GM23338 (cell line): ENCODE results near the gene DLST. TPM values are rescaled to one million over a fixed set of nuclear protein-coding genes. Genes with fewer than 3 reads are reported as not detected.

Source experiments
- ATAC-seq: fragments of 200-7000 bp; cut with Tn5 transposase; 3 replicates; pipeline ENCODE4 v1.9.1; 2020
- DNase-seq: peaks from one replicate; pipeline ENCODE4 v3.0.0-alpha.2; 2015; ENCODE audit warnings: low spot score
- H2AFZ ChIP-seq: fragments of 200-600 bp; sonication (generic); 2 replicates; pipeline ENCODE4 v1.8.0; 2016; ENCODE audit warnings: antibody characterized with exemption, mild to moderate bottlenecking, moderate library complexity
- H3F3A ChIP-seq: fragments of 200-600 bp; sonication (generic); replicated peaks from 2 replicates; pipeline ENCODE4 v1.8.0; 2017; ENCODE audit warnings: antibody characterized with exemption, mixed run types, low read depth
- H3K27ac ChIP-seq: fragments of 200-600 bp; sonication (generic); 2 replicates; pipeline ENCODE4 v1.6.1; 2016; ENCODE audit warnings: low read depth
- H3K27me3 ChIP-seq: fragments of 200-600 bp; sonication (generic); 2 replicates; pipeline ENCODE4 v1.8.0; 2016; ENCODE audit warnings: mild to moderate bottlenecking, mixed run types, moderate library complexity; ENCODE audit not compliant: insufficient read depth
- H3K36me3 ChIP-seq: fragments of 200-600 bp; sonication (generic); 2 replicates; pipeline ENCODE4 v1.8.0; 2016; ENCODE audit warnings: mild to moderate bottlenecking; ENCODE audit not compliant: insufficient read depth
- H3K4me1 ChIP-seq: fragments of 200-600 bp; sonication (generic); 2 replicates; pipeline ENCODE4 v1.8.0; 2016; ENCODE audit warnings: mild to moderate bottlenecking, moderate library complexity; ENCODE audit not compliant: insufficient read depth
- H3K4me2 ChIP-seq: fragments of 200-600 bp; sonication (generic); 2 replicates; pipeline ENCODE4 v1.7.1; 2017; ENCODE audit warnings: mixed run types
- H3K4me3 ChIP-seq: fragments of 200-600 bp; sonication (generic); 2 replicates; pipeline ENCODE4 v1.6.1; 2016; ENCODE audit warnings: mixed run types
- H3K79me2 ChIP-seq: fragments of 200-600 bp; sonication (generic); replicated peaks from 2 replicates; pipeline ENCODE4 v1.8.0; 2017; ENCODE audit warnings: mild to moderate bottlenecking; ENCODE audit not compliant: insufficient read depth
- H3K9me2 ChIP-seq: fragments of 200-600 bp; sonication (generic); 2 replicates; pipeline ENCODE4 v1.8.0; 2017; ENCODE audit not compliant: insufficient read depth
- H4K20me1 ChIP-seq: fragments of 200-600 bp; sonication (generic); replicated peaks from 2 replicates; pipeline ENCODE4 v1.8.0; 2017; ENCODE audit warnings: mild to moderate bottlenecking; ENCODE audit not compliant: insufficient read depth
- H3K27ac Mint-ChIP-seq: 2 replicates; pipeline ENCODE4 v1.8.0; 2020; ENCODE audit warnings: inconsistent platforms, mild to moderate bottlenecking, moderate library complexity, mixed read lengths
- H3K27me3 Mint-ChIP-seq: 3 replicates; pipeline ENCODE4 v1.8.0; 2022; ENCODE audit warnings: low read depth, mild to moderate bottlenecking, moderate library complexity, mixed read lengths, inconsistent platforms; ENCODE audit not compliant: insufficient read depth, poor library complexity
- H3K36me3 Mint-ChIP-seq: 3 replicates; pipeline ENCODE4 v1.8.0; 2021; ENCODE audit warnings: low read depth, mild to moderate bottlenecking, inconsistent platforms, moderate library complexity, mixed read lengths
- H3K4me1 Mint-ChIP-seq: 3 replicates; pipeline ENCODE4 v1.8.0; 2020; ENCODE audit warnings: mild to moderate bottlenecking, inconsistent platforms, mixed read lengths
- H3K4me3 Mint-ChIP-seq: 3 replicates; pipeline ENCODE4 v1.8.0; 2021; ENCODE audit warnings: moderate library complexity, mild to moderate bottlenecking, inconsistent platforms, mixed read lengths
- H3K9me3 Mint-ChIP-seq: 3 replicates; pipeline ENCODE4 v1.8.0; 2020; ENCODE audit warnings: moderate library complexity, mild to moderate bottlenecking, inconsistent platforms, mixed read lengths
- CREB1 ChIP-seq: fragments of 250-450 bp; sonication (Bioruptor Pico); IDR thresholded peaks from 2 replicates; pipeline ENCODE4 v1.5.0; 2020; ENCODE audit warnings: low read depth, mild to moderate bottlenecking, moderate library complexity
- EZH2 ChIP-seq: fragments of 200-600 bp; sonication (generic); IDR thresholded peaks from one replicate; pipeline ENCODE4 v1.8.0; 2017; ENCODE audit warnings: antibody characterized with exemption, mild to moderate bottlenecking, low read depth; ENCODE audit not compliant: unreplicated experiment
- EZH2phosphoT487 ChIP-seq: fragments of 200-600 bp; sonication (generic); IDR thresholded peaks from one replicate; pipeline ENCODE4 v1.8.1; 2018; ENCODE audit warnings: antibody characterized with exemption; ENCODE audit not compliant: unreplicated experiment
- JUNB ChIP-seq: IDR thresholded peaks from one replicate; pipeline ENCODE4 v1.6.1; 2016; ENCODE audit warnings: antibody characterized with exemption; ENCODE audit not compliant: unreplicated experiment
- NANOG ChIP-seq: IDR thresholded peaks from 2 replicates; pipeline ENCODE4 v1.6.1; 2016; ENCODE audit warnings: antibody characterized with exemption, borderline replicate concordance
- POLR2AphosphoS5 ChIP-seq: IDR thresholded peaks from 2 replicates; pipeline ENCODE4 v1.6.1; 2016; ENCODE audit warnings: antibody characterized with exemption, low read depth
- STAT1 ChIP-seq: IDR thresholded peaks from one replicate; pipeline ENCODE4 v1.6.1; 2016; ENCODE audit warnings: antibody characterized with exemption; ENCODE audit not compliant: unreplicated experiment
- ZNF114 ChIP-seq: fragments of 250-450 bp; sonication (Bioruptor Pico); IDR thresholded peaks from 2 replicates; pipeline ENCODE4 v1.5.0; 2020; ENCODE audit warnings: mild to moderate bottlenecking, moderate library complexity
- ZNF331 ChIP-seq: fragments of 250-450 bp; sonication (Bioruptor Pico); IDR thresholded peaks from 2 replicates; pipeline ENCODE4 v1.5.0; 2020; ENCODE audit warnings: low read depth, mild to moderate bottlenecking, moderate library complexity
- polyA plus RNA-seq: library from polyadenylated mRNA; unstranded; fragments of >200 nt; fragmentation: Nextera tagmentation; extraction: Ambion mirVana; gene quantifications from 2 replicates; pipeline ENCODE4 v1.2.1, GENCODE V29; 2016
- total RNA-seq: library from RNA; depleted of rRNA; stranded (reverse); fragments of >200 nt; shearing (Covaris generic); gene quantifications from 2 replicates; pipeline ENCODE4 v1.2.3, GENCODE V29; 2014
- TF ChIP-seq, protein P1 (sequence below): fragments of 250-450 bp; sonication (Bioruptor Pico); IDR thresholded peaks from 2 replicates; pipeline ENCODE4 v1.5.0; 2020; ENCODE audit warnings: mild to moderate bottlenecking, moderate library complexity
- TF ChIP-seq, protein P2 (sequence below): IDR thresholded peaks from one replicate; pipeline ENCODE4 v1.6.1; 2018; ENCODE audit warnings: antibody characterized with exemption; ENCODE audit not compliant: unreplicated experiment
- TF ChIP-seq, protein P3 (sequence below): IDR thresholded peaks from 2 replicates; pipeline ENCODE4 v1.6.1; 2016; ENCODE audit warnings: antibody characterized with exemption
- TF ChIP-seq, protein P4 (sequence below), 2 experiments: fragments of 200-600 bp in 1 of 2; sonication (generic) in 1 of 2; conservative IDR thresholded peaks; 2 replicates each; pipeline versions ENCODE4 v1.5.1 to v1.6.1; 2016 to 2017; ENCODE audit warnings: antibody characterized with exemption in 2 of 2, low read depth in 2 of 2, mild to moderate bottlenecking in 2 of 2, moderate library complexity in 1 of 2

Gene DLST
- total and polyA plus RNA-seq, 2 experiments from 2014 or later: 11.2 to 106 TPM

DNA sequence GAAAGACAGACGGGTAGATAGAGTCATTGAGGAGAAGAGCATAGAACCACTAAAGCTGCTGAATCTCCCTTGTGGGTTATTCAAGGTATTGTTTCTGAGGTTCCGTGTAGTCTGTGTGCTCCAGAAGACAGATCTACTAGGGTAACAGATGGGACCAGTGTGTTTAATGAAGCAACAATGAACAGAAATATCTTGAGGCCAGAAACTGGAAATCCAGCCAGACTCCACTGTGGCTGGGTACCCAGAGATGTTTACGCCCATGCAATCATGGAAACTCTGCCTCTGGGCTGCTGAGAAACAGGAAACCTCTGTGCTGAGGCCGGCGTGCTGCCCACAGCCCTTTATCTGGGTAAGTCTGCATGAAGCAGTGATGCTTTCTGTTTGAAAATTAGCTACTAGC is 14.0 kb upstream of the DLST start:
- no peak overlapping the region for H3K4me2 ChIP-seq

More for the DNA sequence above, 14.0 kb upstream of the DLST start:
- H4K20me1 ChIP-seq: no peaks in the 10 kb centered on the region
- H2AFZ ChIP-seq: 0 out of 2 replicates have a peak overlapping the region, but pooled peaks have one; percentile 38
- TF ChIP-seq, protein P1, sequence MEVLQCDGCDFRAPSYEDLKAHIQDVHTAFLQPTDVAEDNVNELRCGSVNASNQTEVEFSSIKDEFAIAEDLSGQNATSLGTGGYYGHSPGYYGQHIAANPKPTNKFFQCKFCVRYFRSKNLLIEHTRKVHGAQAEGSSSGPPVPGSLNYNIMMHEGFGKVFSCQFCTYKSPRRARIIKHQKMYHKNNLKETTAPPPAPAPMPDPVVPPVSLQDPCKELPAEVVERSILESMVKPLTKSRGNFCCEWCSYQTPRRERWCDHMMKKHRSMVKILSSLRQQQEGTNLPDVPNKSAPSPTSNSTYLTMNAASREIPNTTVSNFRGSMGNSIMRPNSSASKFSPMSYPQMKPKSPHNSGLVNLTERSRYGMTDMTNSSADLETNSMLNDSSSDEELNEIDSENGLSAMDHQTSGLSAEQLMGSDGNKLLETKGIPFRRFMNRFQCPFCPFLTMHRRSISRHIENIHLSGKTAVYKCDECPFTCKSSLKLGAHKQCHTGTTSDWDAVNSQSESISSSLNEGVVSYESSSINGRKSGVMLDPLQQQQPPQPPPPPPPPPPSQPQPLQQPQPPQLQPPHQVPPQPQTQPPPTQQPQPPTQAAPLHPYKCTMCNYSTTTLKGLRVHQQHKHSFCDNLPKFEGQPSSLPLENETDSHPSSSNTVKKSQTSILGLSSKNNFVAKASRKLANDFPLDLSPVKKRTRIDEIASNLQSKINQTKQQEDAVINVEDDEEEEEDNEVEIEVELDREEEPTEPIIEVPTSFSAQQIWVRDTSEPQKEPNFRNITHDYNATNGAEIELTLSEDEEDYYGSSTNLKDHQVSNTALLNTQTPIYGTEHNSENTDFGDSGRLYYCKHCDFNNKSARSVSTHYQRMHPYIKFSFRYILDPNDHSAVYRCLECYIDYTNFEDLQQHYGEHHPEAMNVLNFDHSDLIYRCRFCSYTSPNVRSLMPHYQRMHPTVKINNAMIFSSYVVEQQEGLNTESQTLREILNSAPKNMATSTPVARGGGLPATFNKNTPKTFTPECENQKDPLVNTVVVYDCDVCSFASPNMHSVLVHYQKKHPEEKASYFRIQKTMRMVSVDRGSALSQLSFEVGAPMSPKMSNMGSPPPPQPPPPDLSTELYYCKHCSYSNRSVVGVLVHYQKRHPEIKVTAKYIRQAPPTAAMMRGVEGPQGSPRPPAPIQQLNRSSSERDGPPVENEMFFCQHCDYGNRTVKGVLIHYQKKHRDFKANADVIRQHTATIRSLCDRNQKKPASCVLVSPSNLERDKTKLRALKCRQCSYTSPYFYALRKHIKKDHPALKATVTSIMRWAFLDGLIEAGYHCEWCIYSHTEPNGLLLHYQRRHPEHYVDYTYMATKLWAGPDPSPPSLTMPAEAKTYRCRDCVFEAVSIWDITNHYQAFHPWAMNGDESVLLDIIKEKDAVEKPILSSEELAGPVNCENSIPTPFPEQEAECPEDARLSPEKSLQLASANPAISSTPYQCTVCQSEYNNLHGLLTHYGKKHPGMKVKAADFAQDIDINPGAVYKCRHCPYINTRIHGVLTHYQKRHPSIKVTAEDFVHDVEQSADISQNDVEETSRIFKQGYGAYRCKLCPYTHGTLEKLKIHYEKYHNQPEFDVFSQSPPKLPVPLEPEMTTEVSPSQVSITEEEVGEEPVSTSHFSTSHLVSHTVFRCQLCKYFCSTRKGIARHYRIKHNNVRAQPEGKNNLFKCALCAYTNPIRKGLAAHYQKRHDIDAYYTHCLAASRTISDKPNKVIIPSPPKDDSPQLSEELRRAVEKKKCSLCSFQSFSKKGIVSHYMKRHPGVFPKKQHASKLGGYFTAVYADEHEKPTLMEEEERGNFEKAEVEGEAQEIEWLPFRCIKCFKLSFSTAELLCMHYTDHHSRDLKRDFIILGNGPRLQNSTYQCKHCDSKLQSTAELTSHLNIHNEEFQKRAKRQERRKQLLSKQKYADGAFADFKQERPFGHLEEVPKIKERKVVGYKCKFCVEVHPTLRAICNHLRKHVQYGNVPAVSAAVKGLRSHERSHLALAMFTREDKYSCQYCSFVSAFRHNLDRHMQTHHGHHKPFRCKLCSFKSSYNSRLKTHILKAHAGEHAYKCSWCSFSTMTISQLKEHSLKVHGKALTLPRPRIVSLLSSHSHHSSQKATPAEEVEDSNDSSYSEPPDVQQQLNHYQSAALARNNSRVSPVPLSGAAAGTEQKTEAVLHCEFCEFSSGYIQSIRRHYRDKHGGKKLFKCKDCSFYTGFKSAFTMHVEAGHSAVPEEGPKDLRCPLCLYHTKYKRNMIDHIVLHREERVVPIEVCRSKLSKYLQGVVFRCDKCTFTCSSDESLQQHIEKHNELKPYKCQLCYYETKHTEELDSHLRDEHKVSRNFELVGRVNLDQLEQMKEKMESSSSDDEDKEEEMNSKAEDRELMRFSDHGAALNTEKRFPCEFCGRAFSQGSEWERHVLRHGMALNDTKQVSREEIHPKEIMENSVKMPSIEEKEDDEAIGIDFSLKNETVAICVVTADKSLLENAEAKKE (CRISPR knock-in tag): no peak
- TF ChIP-seq, protein P2, sequence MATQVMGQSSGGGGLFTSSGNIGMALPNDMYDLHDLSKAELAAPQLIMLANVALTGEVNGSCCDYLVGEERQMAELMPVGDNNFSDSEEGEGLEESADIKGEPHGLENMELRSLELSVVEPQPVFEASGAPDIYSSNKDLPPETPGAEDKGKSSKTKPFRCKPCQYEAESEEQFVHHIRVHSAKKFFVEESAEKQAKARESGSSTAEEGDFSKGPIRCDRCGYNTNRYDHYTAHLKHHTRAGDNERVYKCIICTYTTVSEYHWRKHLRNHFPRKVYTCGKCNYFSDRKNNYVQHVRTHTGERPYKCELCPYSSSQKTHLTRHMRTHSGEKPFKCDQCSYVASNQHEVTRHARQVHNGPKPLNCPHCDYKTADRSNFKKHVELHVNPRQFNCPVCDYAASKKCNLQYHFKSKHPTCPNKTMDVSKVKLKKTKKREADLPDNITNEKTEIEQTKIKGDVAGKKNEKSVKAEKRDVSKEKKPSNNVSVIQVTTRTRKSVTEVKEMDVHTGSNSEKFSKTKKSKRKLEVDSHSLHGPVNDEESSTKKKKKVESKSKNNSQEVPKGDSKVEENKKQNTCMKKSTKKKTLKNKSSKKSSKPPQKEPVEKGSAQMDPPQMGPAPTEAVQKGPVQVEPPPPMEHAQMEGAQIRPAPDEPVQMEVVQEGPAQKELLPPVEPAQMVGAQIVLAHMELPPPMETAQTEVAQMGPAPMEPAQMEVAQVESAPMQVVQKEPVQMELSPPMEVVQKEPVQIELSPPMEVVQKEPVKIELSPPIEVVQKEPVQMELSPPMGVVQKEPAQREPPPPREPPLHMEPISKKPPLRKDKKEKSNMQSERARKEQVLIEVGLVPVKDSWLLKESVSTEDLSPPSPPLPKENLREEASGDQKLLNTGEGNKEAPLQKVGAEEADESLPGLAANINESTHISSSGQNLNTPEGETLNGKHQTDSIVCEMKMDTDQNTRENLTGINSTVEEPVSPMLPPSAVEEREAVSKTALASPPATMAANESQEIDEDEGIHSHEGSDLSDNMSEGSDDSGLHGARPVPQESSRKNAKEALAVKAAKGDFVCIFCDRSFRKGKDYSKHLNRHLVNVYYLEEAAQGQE: no peak
- TF ChIP-seq, protein P3, sequence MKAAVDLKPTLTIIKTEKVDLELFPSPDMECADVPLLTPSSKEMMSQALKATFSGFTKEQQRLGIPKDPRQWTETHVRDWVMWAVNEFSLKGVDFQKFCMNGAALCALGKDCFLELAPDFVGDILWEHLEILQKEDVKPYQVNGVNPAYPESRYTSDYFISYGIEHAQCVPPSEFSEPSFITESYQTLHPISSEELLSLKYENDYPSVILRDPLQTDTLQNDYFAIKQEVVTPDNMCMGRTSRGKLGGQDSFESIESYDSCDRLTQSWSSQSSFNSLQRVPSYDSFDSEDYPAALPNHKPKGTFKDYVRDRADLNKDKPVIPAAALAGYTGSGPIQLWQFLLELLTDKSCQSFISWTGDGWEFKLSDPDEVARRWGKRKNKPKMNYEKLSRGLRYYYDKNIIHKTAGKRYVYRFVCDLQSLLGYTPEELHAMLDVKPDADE: no peak
- TF ChIP-seq, protein P4, sequence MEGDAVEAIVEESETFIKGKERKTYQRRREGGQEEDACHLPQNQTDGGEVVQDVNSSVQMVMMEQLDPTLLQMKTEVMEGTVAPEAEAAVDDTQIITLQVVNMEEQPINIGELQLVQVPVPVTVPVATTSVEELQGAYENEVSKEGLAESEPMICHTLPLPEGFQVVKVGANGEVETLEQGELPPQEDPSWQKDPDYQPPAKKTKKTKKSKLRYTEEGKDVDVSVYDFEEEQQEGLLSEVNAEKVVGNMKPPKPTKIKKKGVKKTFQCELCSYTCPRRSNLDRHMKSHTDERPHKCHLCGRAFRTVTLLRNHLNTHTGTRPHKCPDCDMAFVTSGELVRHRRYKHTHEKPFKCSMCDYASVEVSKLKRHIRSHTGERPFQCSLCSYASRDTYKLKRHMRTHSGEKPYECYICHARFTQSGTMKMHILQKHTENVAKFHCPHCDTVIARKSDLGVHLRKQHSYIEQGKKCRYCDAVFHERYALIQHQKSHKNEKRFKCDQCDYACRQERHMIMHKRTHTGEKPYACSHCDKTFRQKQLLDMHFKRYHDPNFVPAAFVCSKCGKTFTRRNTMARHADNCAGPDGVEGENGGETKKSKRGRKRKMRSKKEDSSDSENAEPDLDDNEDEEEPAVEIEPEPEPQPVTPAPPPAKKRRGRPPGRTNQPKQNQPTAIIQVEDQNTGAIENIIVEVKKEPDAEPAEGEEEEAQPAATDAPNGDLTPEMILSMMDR (conservative IDR thresholded peaks at IDR 0.05; ENCODE audit: low read depth in 2 of 2): no peak
- TF ChIP-seq JUNB (no peak), ZNF331 (CRISPR knock-in tag) (no peak), EZH2phosphoT487 (no peak), ZNF114 (CRISPR knock-in tag) (no peak), EZH2 (no peak), POLR2AphosphoS5 (no peak), NANOG (no peak), STAT1 (no peak), CREB1 (CRISPR knock-in tag) (no peak)
- Mint-ChIP-seq H3K27ac (no peak overlapping the region), H3K36me3 (no peaks in the 10 kb centered on the region), H3K4me1 (peaks cover 2% of the 10 kb centered on the region; the same call in 1 of the 3 replicates), H3K9me3 (no peaks in the 10 kb centered on the region), H3K27me3 (peaks cover 1% of the 10 kb centered on the region), H3K4me3 (no peak overlapping the region)
- no peaks in the 10 kb centered on the region for H3K9me2 ChIP-seq
- DNase-seq: no peak
- H3K4me1 ChIP-seq: no peaks in the 10 kb centered on the region
- no peak overlapping the region for H3K4me3 ChIP-seq
- no peaks in the 10 kb centered on the region for H3F3A ChIP-seq
- no peak for ATAC-seq
- no peak overlapping the region for H3K27ac ChIP-seq
- H3K79me2 ChIP-seq: no peaks in the 10 kb centered on the region
- H3K27me3 ChIP-seq: no peaks in the 10 kb centered on the region
- no peaks in the 10 kb centered on the region for H3K36me3 ChIP-seq
